Tibial nerve (tissue), 4 donors: ENCODE data around the gene ALDOA.

ENCODE experiments used
- CTCF ChIP-seq, 5 experiments: fragments of 200-600 bp in 3 of 5; fragments of 450-650 bp in 2 of 5; sonication (generic) in 3 of 5; IDR thresholded peaks; one replicate each; pipeline ENCODE4 v1.5.1; 2016 to 2019; ENCODE audit warnings: antibody characterized with exemption in 5 of 5, mild to moderate bottlenecking in 3 of 5, moderate library complexity in 2 of 5
- EP300 ChIP-seq, 2 donors: sonication (generic); formaldehyde crosslinking; IDR thresholded peaks; one replicate each; pipeline ENCODE4 v1.6.1; 2017; ENCODE audit warnings: antibody characterized with exemption in 2 of 2, mild to moderate bottlenecking in 1 of 2
- POLR2A ChIP-seq, 2 donors: fragments of 450-650 bp; IDR thresholded peaks; one replicate each; pipeline ENCODE4 v1.6.1; 2017; ENCODE audit warnings: antibody characterized with exemption in 2 of 2, mild to moderate bottlenecking in 2 of 2, moderate library complexity in 2 of 2

- no peak for TF ChIP-seq CTCF (IDR thresholded peaks at IDR 0.05)
- TF ChIP-seq POLR2A (IDR thresholded peaks at IDR 0.05) = no peak
- no peak for TF ChIP-seq EP300 (IDR thresholded peaks at IDR 0.05)
Measured at GRCh38 chr16:30094541-30095165, 29.1 kb downstream of the ALDOA start.
